ENCODE measurements around the gene PLOD2. TPM values are rescaled to one million over a fixed set of nuclear protein-coding genes. Genes with fewer than 3 reads are reported as not detected.
A peak's percentile ranks its signal among the peaks of the same experiment; 100 is the strongest.
"Not testable (repeated sequence)": the region's sequence is repeated elsewhere in the genome, so short reads cannot be mapped to it uniquely, and the experiment has no call there.

The PLOD2 gene
- total and polyA plus RNA-seq, 2 experiments from 2014 or later: 300 to 306 TPM

- Histone ChIP-seq H3K27me3 (replicated peaks; ENCODE audit: insufficient read depth) (no peaks in the 10 kb centered on the region), H3K36me3 (ENCODE audit: low read depth) (peaks cover 42% of the 10 kb centered on the region), H3K4me2 (ENCODE audit: unreplicated experiment) (no peak overlapping the region), H3K9me3 (ENCODE audit: low read depth) (no peaks in the 10 kb centered on the region), H3K9me2 (ENCODE audit: insufficient read depth) (no peaks in the 10 kb centered on the region), H4K20me1 (ENCODE audit: insufficient read depth) (peaks cover 2% of the 10 kb centered on the region; the same call in 1 of the 2 replicates), H2AFZ (no peak overlapping the region), H3K27ac (peak overlapping the region; percentile 52; the same call in 1 of the 2 replicates), H3K4me3 (no peak overlapping the region), H3K9ac (no peak overlapping the region), H3K4me1 (ENCODE audit: insufficient read depth) (peaks cover 26% of the 10 kb centered on the region), H3F3A (ENCODE audit: insufficient read depth) (peaks cover 59% of the 10 kb centered on the region), H3K79me2 (ENCODE audit: insufficient read depth) (peaks cover 84% of the 10 kb centered on the region)
- in situ Hi-C loops (cut with MboI): no loop called here
- DNase-seq: peak; percentile 8
- 93 to 96% methylated on average over 6 of the region's 6 CpGs for WGBS, 2 experiments (ENCODE audit: low coverage in 1 of 2, low lambda C conversion rate in 2 of 2, missing lambda C conversion rate in 2 of 2)
- TF ChIP-seq EZH2 (IDR thresholded peaks at IDR 0.05; ENCODE audit: insufficient read depth, poor library complexity, severe bottlenecking): no peak
- no peak for TF ChIP-seq EZH2phosphoT487 (IDR thresholded peaks at IDR 0.05; ENCODE audit: insufficient read depth, low read depth)
Observed at GRCh38 chr3:146124126-146124801, 36.7 kb downstream of the PLOD2 start.

GRCh38 chr3:146117406-146118285, 43.3 kb downstream of the PLOD2 start:
- peaks cover 18% of the 10 kb centered on the region for H3K4me1 ChIP-seq (ENCODE audit: insufficient read depth)
- peak; percentile 90 for DNase-seq
- no peaks in the 10 kb centered on the region for H3K9me3 ChIP-seq (ENCODE audit: low read depth)
- H3K9ac ChIP-seq: peak overlapping the region; percentile 86
- H3K27me3 ChIP-seq (replicated peaks; ENCODE audit: insufficient read depth): no peaks in the 10 kb centered on the region
- no peak overlapping the region for H2AFZ ChIP-seq
- peaks cover 41% of the 10 kb centered on the region for H3F3A ChIP-seq (ENCODE audit: insufficient read depth)
- H3K36me3 ChIP-seq (ENCODE audit: low read depth): peaks cover 55% of the 10 kb centered on the region
- in situ Hi-C loops (cut with MboI): no loop called here
- no peaks in the 10 kb centered on the region for H3K9me2 ChIP-seq (ENCODE audit: insufficient read depth)
- peak overlapping the region; percentile 100 for H3K27ac ChIP-seq
- H3K4me2 ChIP-seq (ENCODE audit: unreplicated experiment): peak overlapping the region; percentile 67
- H3K4me3 ChIP-seq: no peak overlapping the region
- 0 out of 2 replicates have a peak, but pooled peaks cover 2% of the 10 kb centered on the region for H4K20me1 ChIP-seq (ENCODE audit: insufficient read depth)
- peaks cover 48% of the 10 kb centered on the region for H3K79me2 ChIP-seq (ENCODE audit: insufficient read depth)
- WGBS, 2 experiments (ENCODE audit: low coverage in 1 of 2, low lambda C conversion rate in 2 of 2, missing lambda C conversion rate in 2 of 2): 44 to 56% methylated on average over 2 of the region's 2 CpGs
- TF ChIP-seq EZH2phosphoT487 (IDR thresholded peaks at IDR 0.05; ENCODE audit: insufficient read depth, low read depth) (no peak), EZH2 (IDR thresholded peaks at IDR 0.05; ENCODE audit: insufficient read depth, poor library complexity, severe bottlenecking) (no peak)

- no peak for TF ChIP-seq EZH2phosphoT487 (IDR thresholded peaks at IDR 0.05; ENCODE audit: insufficient read depth, low read depth)
- no peak for TF ChIP-seq EZH2 (IDR thresholded peaks at IDR 0.05; ENCODE audit: insufficient read depth, poor library complexity, severe bottlenecking)
- no peak overlapping the region for H3K4me2 ChIP-seq (ENCODE audit: unreplicated experiment)
- no peaks in the 10 kb centered on the region for H3K9me3 ChIP-seq (ENCODE audit: low read depth)
- H3K79me2 ChIP-seq (ENCODE audit: insufficient read depth): peaks cover 47% of the 10 kb centered on the region
- H3K4me1 ChIP-seq (ENCODE audit: insufficient read depth): peaks cover 18% of the 10 kb centered on the region
- H3K9ac ChIP-seq: no peak overlapping the region
- H2AFZ ChIP-seq: no peak overlapping the region
- peak overlapping the region; percentile 100; the same call in 1 of the 2 replicates for H3K27ac ChIP-seq
- peaks cover 45% of the 10 kb centered on the region for H3K36me3 ChIP-seq (ENCODE audit: low read depth)
- H3F3A ChIP-seq (ENCODE audit: insufficient read depth): peaks cover 37% of the 10 kb centered on the region
- H3K27me3 ChIP-seq (replicated peaks; ENCODE audit: insufficient read depth): no peaks in the 10 kb centered on the region
- 98 to 100% methylated on average over 1 of the region's 1 CpG for WGBS, 2 experiments (ENCODE audit: low coverage in 1 of 2, low lambda C conversion rate in 2 of 2, missing lambda C conversion rate in 2 of 2)
- H3K9me2 ChIP-seq (ENCODE audit: insufficient read depth): no peaks in the 10 kb centered on the region
- H4K20me1 ChIP-seq (ENCODE audit: insufficient read depth): no peaks in the 10 kb centered on the region
- DNase-seq: no peak
- H3K4me3 ChIP-seq: no peak overlapping the region
- in situ Hi-C loops (cut with MboI): no loop called here
Observed at GRCh38 chr3:146115619-146116018, 45.4 kb downstream of the PLOD2 start.

DNA sequence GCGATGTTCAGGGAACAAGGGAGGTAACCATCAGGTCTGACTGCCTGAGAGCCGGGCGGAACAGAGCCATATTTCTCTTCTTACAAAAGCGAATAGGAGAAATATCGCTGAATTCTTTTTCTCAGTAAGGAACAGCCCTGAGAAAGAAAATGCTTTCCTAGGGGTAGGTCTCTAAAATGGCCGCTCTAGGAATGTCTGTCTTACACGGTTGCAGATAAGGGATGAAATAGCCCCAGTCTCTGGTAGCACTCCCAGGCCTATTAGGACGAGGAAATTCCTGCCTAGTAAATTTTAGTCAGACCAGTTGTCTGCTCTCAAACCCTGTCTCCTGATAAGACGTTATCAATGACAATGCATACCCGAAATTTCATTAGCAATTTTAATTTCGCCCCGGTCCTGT, 47.2 kb downstream of the PLOD2 start:
- H4K20me1 ChIP-seq (ENCODE audit: insufficient read depth); DNase-seq; H3K27me3 ChIP-seq (replicated peaks; ENCODE audit: insufficient read depth); H3K4me2 ChIP-seq (ENCODE audit: unreplicated experiment); H3K4me3 ChIP-seq; H2AFZ ChIP-seq; H3K27ac ChIP-seq; in situ Hi-C loops (cut with MboI); H3K9ac ChIP-seq; H3K9me3 ChIP-seq (ENCODE audit: low read depth); H3K9me2 ChIP-seq (ENCODE audit: insufficient read depth): not testable (repeated sequence)
- Histone ChIP-seq H3K36me3 (ENCODE audit: low read depth) (peaks cover 56% of the 10 kb centered on the region), H3K79me2 (ENCODE audit: insufficient read depth) (peaks cover 60% of the 10 kb centered on the region), H3K4me1 (ENCODE audit: insufficient read depth) (peaks cover 18% of the 10 kb centered on the region), H3F3A (ENCODE audit: insufficient read depth) (peaks cover 50% of the 10 kb centered on the region)
- WGBS, 2 experiments (ENCODE audit: low coverage in 1 of 2, low lambda C conversion rate in 2 of 2, missing lambda C conversion rate in 2 of 2): 95 to 96% methylated on average over 12 of the region's 12 CpGs

Data from GM23248 (cell line).